Measurements from ENCODE around the gene SCFD1. TPM values are rescaled to one million over a fixed set of nuclear protein-coding genes. Genes with fewer than 3 reads are reported as not detected.

SCFD1 gene
- total RNA-seq, 1 donor from 2014 or later, result 76.1 TPM

- intact Hi-C loops (cut with micrococcal nuclease), result no loop called here
- H3K27me3 Mint-ChIP-seq (ENCODE audit: low read depth), result peaks cover 5% of the 10 kb centered on the region
- no peak overlapping the region for H3K27ac Mint-ChIP-seq
- no peak for DNase-seq (ENCODE audit: low spot score)
- H3K4me3 Mint-ChIP-seq (ENCODE audit: low read depth), result no peak overlapping the region
- no peaks in the 10 kb centered on the region for H3K9me3 Mint-ChIP-seq
- no peaks in the 10 kb centered on the region for H3K4me1 Mint-ChIP-seq (ENCODE audit: low read depth)
- H3K36me3 Mint-ChIP-seq (ENCODE audit: low read depth), result no peaks in the 10 kb centered on the region
These were observed 129.7 kb downstream of the SCFD1 start for GRCh38 chr14:30751646-30752416.

- intact Hi-C loops (cut with micrococcal nuclease), result no loop called here
- Mint-ChIP-seq H3K9me3 (no peaks in the 10 kb centered on the region), H3K27me3 (ENCODE audit: low read depth) (peaks cover 2% of the 10 kb centered on the region), H3K4me1 (ENCODE audit: low read depth) (no peaks in the 10 kb centered on the region), H3K4me3 (ENCODE audit: low read depth) (no peak overlapping the region), H3K36me3 (ENCODE audit: low read depth) (no peaks in the 10 kb centered on the region), H3K27ac (no peak overlapping the region)
- DNase-seq (ENCODE audit: low spot score), result no peak
These were observed 131.3 kb downstream of the SCFD1 start for GRCh38 chr14:30753452-30753851.

GRCh38 chr14:30754778-30755177, 132.7 kb downstream of the SCFD1 start:
- Mint-ChIP-seq H3K4me3 (ENCODE audit: low read depth) (no peak overlapping the region), H3K27me3 (ENCODE audit: low read depth) (peaks cover 2% of the 10 kb centered on the region), H3K4me1 (ENCODE audit: low read depth) (no peaks in the 10 kb centered on the region), H3K36me3 (ENCODE audit: low read depth) (no peaks in the 10 kb centered on the region), H3K9me3 (no peaks in the 10 kb centered on the region), H3K27ac (no peak overlapping the region)
- intact Hi-C loops (cut with micrococcal nuclease), result no loop called here
- no peak for DNase-seq (ENCODE audit: low spot score)

- Mint-ChIP-seq H3K36me3 (ENCODE audit: low read depth) (no peaks in the 10 kb centered on the region), H3K4me3 (ENCODE audit: low read depth) (no peak overlapping the region), H3K27me3 (ENCODE audit: low read depth) (peaks cover 2% of the 10 kb centered on the region), H3K27ac (no peak overlapping the region), H3K4me1 (ENCODE audit: low read depth) (no peaks in the 10 kb centered on the region), H3K9me3 (no peaks in the 10 kb centered on the region)
- no peak for DNase-seq (ENCODE audit: low spot score)
- intact Hi-C loops (cut with micrococcal nuclease), result no loop called here
These were observed 134.5 kb downstream of the SCFD1 start for GRCh38 chr14:30756594-30756993.

GRCh38 chr14:30757082-30757481, 135.0 kb downstream of the SCFD1 start:
- Mint-ChIP-seq H3K9me3 (no peaks in the 10 kb centered on the region), H3K36me3 (ENCODE audit: low read depth) (no peaks in the 10 kb centered on the region), H3K4me1 (ENCODE audit: low read depth) (no peaks in the 10 kb centered on the region), H3K27me3 (ENCODE audit: low read depth) (peaks cover 2% of the 10 kb centered on the region), H3K4me3 (ENCODE audit: low read depth) (no peak overlapping the region), H3K27ac (no peak overlapping the region)
- no peak for DNase-seq (ENCODE audit: low spot score)
- intact Hi-C loops (cut with micrococcal nuclease), result no loop called here

- no peak for DNase-seq (ENCODE audit: low spot score)
- Mint-ChIP-seq H3K36me3 (ENCODE audit: low read depth) (no peaks in the 10 kb centered on the region), H3K27ac (no peak overlapping the region), H3K4me3 (ENCODE audit: low read depth) (no peak overlapping the region), H3K4me1 (ENCODE audit: low read depth) (no peaks in the 10 kb centered on the region), H3K27me3 (ENCODE audit: low read depth) (peaks cover 5% of the 10 kb centered on the region), H3K9me3 (peaks cover 16% of the 10 kb centered on the region)
- intact Hi-C loops (cut with micrococcal nuclease), result no loop called here
These were observed 137.3 kb downstream of the SCFD1 start for GRCh38 chr14:30759172-30760125.

- no peak for DNase-seq (ENCODE audit: low spot score)
- peaks cover 6% of the 10 kb centered on the region for H3K27me3 Mint-ChIP-seq (ENCODE audit: low read depth)
- intact Hi-C loops (cut with micrococcal nuclease), result no loop called here
- H3K27ac Mint-ChIP-seq, result no peak overlapping the region
- H3K4me3 Mint-ChIP-seq (ENCODE audit: low read depth), result no peak overlapping the region
- H3K9me3 Mint-ChIP-seq, result peaks cover 16% of the 10 kb centered on the region
- no peaks in the 10 kb centered on the region for H3K4me1 Mint-ChIP-seq (ENCODE audit: low read depth)
- H3K36me3 Mint-ChIP-seq (ENCODE audit: low read depth), result no peaks in the 10 kb centered on the region
These were observed 141.8 kb downstream of the SCFD1 start for GRCh38 chr14:30763891-30764290.

- H3K4me3 Mint-ChIP-seq (ENCODE audit: low read depth), result no peak overlapping the region
- H3K9me3 Mint-ChIP-seq, result peaks cover 16% of the 10 kb centered on the region
- H3K27ac Mint-ChIP-seq, result no peak overlapping the region
- H3K4me1 Mint-ChIP-seq (ENCODE audit: low read depth), result no peaks in the 10 kb centered on the region
- no peak for DNase-seq (ENCODE audit: low spot score)
- intact Hi-C loops (cut with micrococcal nuclease), result no loop called here
- H3K27me3 Mint-ChIP-seq (ENCODE audit: low read depth), result peaks cover 18% of the 10 kb centered on the region
- no peaks in the 10 kb centered on the region for H3K36me3 Mint-ChIP-seq (ENCODE audit: low read depth)
These were observed 145.5 kb downstream of the SCFD1 start for GRCh38 chr14:30767624-30768023.

GRCh38 chr14:30768791-30769190, 146.7 kb downstream of the SCFD1 start:
- Mint-ChIP-seq H3K27me3 (ENCODE audit: low read depth) (peaks cover 19% of the 10 kb centered on the region), H3K4me3 (ENCODE audit: low read depth) (no peak overlapping the region), H3K4me1 (ENCODE audit: low read depth) (no peaks in the 10 kb centered on the region), H3K36me3 (ENCODE audit: low read depth) (no peaks in the 10 kb centered on the region), H3K9me3 (peaks cover 6% of the 10 kb centered on the region), H3K27ac (no peak overlapping the region)
- no peak for DNase-seq (ENCODE audit: low spot score)
- intact Hi-C loops (cut with micrococcal nuclease), result no loop called here

- no peak overlapping the region for H3K27ac Mint-ChIP-seq
- intact Hi-C loops (cut with micrococcal nuclease), result no loop called here
- H3K4me3 Mint-ChIP-seq (ENCODE audit: low read depth), result no peak overlapping the region
- H3K27me3 Mint-ChIP-seq (ENCODE audit: low read depth), result peaks cover 21% of the 10 kb centered on the region
- H3K36me3 Mint-ChIP-seq (ENCODE audit: low read depth), result no peaks in the 10 kb centered on the region
- no peaks in the 10 kb centered on the region for H3K9me3 Mint-ChIP-seq
- no peak for DNase-seq (ENCODE audit: low spot score)
- no peaks in the 10 kb centered on the region for H3K4me1 Mint-ChIP-seq (ENCODE audit: low read depth)
These were observed 148.3 kb downstream of the SCFD1 start for GRCh38 chr14:30770376-30770775.

- DNase-seq (ENCODE audit: low spot score), result no peak
- H3K27me3 Mint-ChIP-seq (ENCODE audit: low read depth), result peaks cover 19% of the 10 kb centered on the region
- no peaks in the 10 kb centered on the region for H3K4me1 Mint-ChIP-seq (ENCODE audit: low read depth)
- H3K4me3 Mint-ChIP-seq (ENCODE audit: low read depth), result no peak overlapping the region
- no peak overlapping the region for H3K27ac Mint-ChIP-seq
- intact Hi-C loops (cut with micrococcal nuclease), result no loop called here
- H3K9me3 Mint-ChIP-seq, result no peaks in the 10 kb centered on the region
- H3K36me3 Mint-ChIP-seq (ENCODE audit: low read depth), result no peaks in the 10 kb centered on the region
These were observed 149.5 kb downstream of the SCFD1 start for GRCh38 chr14:30771595-30771994.

- DNase-seq (ENCODE audit: low spot score), result no peak
- no peak overlapping the region for H3K4me3 Mint-ChIP-seq (ENCODE audit: low read depth)
- H3K27me3 Mint-ChIP-seq (ENCODE audit: low read depth), result peaks cover 7% of the 10 kb centered on the region
- no peaks in the 10 kb centered on the region for H3K4me1 Mint-ChIP-seq (ENCODE audit: low read depth)
- no peaks in the 10 kb centered on the region for H3K9me3 Mint-ChIP-seq
- intact Hi-C loops (cut with micrococcal nuclease), result no loop called here
- H3K36me3 Mint-ChIP-seq (ENCODE audit: low read depth), result no peaks in the 10 kb centered on the region
- no peak overlapping the region for H3K27ac Mint-ChIP-seq
These were observed 157.1 kb downstream of the SCFD1 start for GRCh38 chr14:30779210-30779609.
